ENCODE measurements around the gene SKI. TPM values are rescaled to one million over a fixed set of nuclear protein-coding genes. Genes with fewer than 3 reads are reported as not detected.

Gene SKI
- total and polyA plus RNA-seq, 5 donors from 2014 or later, result 0.25 to 218 (median 0.35) TPM

DNA sequence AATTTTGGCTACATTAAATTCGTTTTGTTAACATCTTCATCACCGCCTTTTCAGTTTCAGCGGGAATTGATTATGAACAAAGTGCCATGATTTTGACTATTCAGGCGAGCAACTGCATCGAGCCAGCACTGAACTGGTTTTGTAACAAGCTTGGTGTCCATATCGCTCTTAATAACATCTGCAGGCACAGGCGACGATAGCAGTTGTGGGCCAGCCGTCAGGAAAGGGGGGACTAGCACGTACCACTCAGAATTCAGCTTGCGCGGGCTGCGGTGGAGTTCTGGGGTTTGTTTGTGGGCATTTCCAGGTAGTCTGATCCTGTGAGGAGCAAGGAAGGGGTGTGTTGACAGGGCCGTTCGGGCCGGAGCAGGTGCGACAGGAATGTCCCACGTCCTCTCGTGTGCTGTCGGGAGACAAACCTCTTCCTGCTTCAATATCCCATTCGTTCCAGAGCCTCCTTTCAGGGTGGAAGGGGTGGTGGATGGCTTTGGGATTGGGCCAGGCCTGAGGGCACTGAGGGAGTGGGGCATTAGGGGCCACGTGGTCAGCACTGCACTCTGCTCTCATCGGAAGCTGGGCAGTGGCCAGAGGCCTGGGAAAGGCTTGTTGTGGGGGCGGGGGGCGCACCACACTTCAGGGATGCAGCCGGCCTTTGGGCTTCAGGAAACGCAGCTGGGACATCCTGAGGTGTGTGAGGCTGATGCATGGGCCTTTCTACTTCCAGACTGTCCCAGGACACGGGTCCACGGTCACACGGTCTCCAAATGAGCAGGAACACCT is 39.1 kb downstream of the SKI start:
- DNase-seq (no peak), ATAC-seq (ENCODE audit: low read depth in 2 of 2) (no peak)
- Histone ChIP-seq H3K36me3 (ENCODE audit: control insufficient read depth, insufficient read depth, low read length) (no peaks in the 10 kb centered on the region), H3K27ac (ENCODE audit: insufficient read depth, low read length, poor library complexity, severe bottlenecking) (no peak overlapping the region), H3K4me1 (ENCODE audit: control insufficient read depth, insufficient read depth, low read length, poor library complexity, severe bottlenecking) (peaks cover 68% of the 10 kb centered on the region), H3K9me3 (ENCODE audit: control insufficient read depth in 2 of 2, low read length in 2 of 2) (no peaks in the 10 kb centered on the region), H3K27me3 (ENCODE audit: control insufficient read depth, insufficient read depth, low read length) (no peaks in the 10 kb centered on the region), H3K4me3 (ENCODE audit: low read depth, low read length) (no peak overlapping the region)
- Mint-ChIP-seq H3K4me3 (peak overlapping the region in 1 of 4 donors; percentile 67), H3K9me3 (no peaks in the 10 kb centered on the region), H3K36me3 (peaks cover 6% of the 10 kb centered on the region), H3K27me3 (no peaks in the 10 kb centered on the region), H3K27ac (peak overlapping the region in 1 of 3 donors; percentile 85), H3K4me1 (peaks cover 6 to 65% (median 35%) of the 10 kb centered on the region in 4 donors)

DNA sequence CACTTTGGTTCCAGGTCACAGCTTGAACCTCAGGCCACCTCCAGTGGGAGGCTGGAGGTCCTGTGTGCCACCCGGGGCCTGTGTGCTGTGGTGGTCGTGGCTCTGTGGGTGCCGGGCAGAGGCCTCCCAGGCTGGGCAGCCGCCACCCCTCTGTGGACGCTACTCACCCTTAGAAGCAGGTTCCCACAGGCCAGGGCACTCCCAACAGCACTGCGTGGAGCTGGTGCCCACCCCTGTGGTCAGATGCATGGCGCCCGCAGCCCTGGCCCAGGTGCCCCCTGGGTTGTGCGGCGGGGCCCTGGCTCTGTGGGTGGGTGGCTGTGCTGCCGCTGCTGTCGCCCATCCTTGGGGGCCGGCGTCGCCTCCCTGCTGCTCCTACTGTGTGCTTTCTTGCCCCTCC is 39.7 kb downstream of the SKI start:
- no peak overlapping the region for H3K27ac Mint-ChIP-seq
- DNase-seq (no peak), ATAC-seq (ENCODE audit: low read depth in 2 of 2) (no peak)
- H3K4me3 ChIP-seq (ENCODE audit: low read depth, low read length), result no peak overlapping the region
- no peak overlapping the region for H3K4me3 Mint-ChIP-seq
- H3K27me3 Mint-ChIP-seq, result no peaks in the 10 kb centered on the region
- H3K4me1 Mint-ChIP-seq, result peaks cover 6 to 64% (median 34%) of the 10 kb centered on the region in 4 donors
- no peaks in the 10 kb centered on the region for H3K27me3 ChIP-seq (ENCODE audit: control insufficient read depth, insufficient read depth, low read length)
- no peaks in the 10 kb centered on the region for H3K9me3 Mint-ChIP-seq
- no peaks in the 10 kb centered on the region for H3K9me3 ChIP-seq (ENCODE audit: control insufficient read depth in 2 of 2, low read length in 2 of 2)
- peaks cover 6% of the 10 kb centered on the region for H3K36me3 Mint-ChIP-seq
- H3K27ac ChIP-seq (ENCODE audit: insufficient read depth, low read length, poor library complexity, severe bottlenecking), result no peak overlapping the region
- no peaks in the 10 kb centered on the region for H3K36me3 ChIP-seq (ENCODE audit: control insufficient read depth, insufficient read depth, low read length)
- H3K4me1 ChIP-seq (ENCODE audit: control insufficient read depth, insufficient read depth, low read length, poor library complexity, severe bottlenecking), result peaks cover 71% of the 10 kb centered on the region

DNA sequence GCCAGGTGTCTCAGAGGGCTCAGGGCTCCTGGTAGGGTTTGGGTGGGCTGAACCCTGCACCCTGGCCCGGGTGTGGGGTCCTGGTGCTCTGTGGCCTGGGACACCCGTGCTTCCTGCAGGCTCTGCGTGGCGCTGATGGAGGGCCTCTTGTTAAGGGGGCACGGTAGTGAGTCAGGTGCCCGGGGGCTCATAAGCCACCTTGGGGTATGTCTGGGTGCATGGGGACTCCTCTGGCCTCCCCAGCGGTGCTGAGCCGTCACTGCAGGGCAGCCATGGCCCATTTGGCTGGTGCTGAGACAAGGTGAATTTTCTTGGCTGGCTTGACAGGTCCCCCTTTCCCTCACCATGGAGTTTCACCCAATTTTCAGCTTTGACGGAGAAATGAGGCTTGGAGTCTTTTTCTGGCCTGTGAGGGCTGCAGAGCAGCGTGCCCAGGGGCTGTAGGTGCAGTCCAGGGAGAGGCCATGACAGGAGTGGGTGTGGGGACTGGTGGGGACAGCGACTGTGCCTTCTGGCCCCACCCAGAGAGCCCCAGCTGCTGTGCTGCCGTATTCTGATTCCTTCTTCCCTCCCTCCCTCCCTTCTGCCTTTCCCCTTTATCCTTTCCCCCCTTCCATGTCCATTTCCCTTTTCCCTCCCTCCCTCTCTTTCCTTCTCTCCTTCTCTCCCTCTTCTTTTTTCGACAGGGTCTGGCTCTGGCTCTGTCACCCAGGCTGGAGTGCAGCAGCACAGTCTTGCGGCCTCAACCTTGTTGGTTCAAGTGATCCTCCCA is 40.4 kb downstream of the SKI start:
- DNase-seq (no peak), ATAC-seq (ENCODE audit: low read depth in 2 of 2) (no peak)
- Mint-ChIP-seq H3K27ac (peak overlapping the region in 2 of 3 donors; percentile 55 to 91), H3K36me3 (peaks cover 6% of the 10 kb centered on the region), H3K27me3 (no peaks in the 10 kb centered on the region), H3K4me1 (peaks cover 6 to 65% (median 33%) of the 10 kb centered on the region in 4 donors), H3K9me3 (no peaks in the 10 kb centered on the region), H3K4me3 (peak overlapping the region in 1 of 4 donors; percentile 73)
- H3K27me3 ChIP-seq (ENCODE audit: control insufficient read depth, insufficient read depth, low read length), result no peaks in the 10 kb centered on the region
- H3K4me1 ChIP-seq (ENCODE audit: control insufficient read depth, insufficient read depth, low read length, poor library complexity, severe bottlenecking), result peaks cover 68% of the 10 kb centered on the region
- H3K36me3 ChIP-seq (ENCODE audit: control insufficient read depth, insufficient read depth, low read length), result no peaks in the 10 kb centered on the region
- no peaks in the 10 kb centered on the region for H3K9me3 ChIP-seq (ENCODE audit: control insufficient read depth in 2 of 2, low read length in 2 of 2)
- no peak overlapping the region for H3K27ac ChIP-seq (ENCODE audit: insufficient read depth, low read length, poor library complexity, severe bottlenecking)
- no peak overlapping the region for H3K4me3 ChIP-seq (ENCODE audit: low read depth, low read length)

DNA sequence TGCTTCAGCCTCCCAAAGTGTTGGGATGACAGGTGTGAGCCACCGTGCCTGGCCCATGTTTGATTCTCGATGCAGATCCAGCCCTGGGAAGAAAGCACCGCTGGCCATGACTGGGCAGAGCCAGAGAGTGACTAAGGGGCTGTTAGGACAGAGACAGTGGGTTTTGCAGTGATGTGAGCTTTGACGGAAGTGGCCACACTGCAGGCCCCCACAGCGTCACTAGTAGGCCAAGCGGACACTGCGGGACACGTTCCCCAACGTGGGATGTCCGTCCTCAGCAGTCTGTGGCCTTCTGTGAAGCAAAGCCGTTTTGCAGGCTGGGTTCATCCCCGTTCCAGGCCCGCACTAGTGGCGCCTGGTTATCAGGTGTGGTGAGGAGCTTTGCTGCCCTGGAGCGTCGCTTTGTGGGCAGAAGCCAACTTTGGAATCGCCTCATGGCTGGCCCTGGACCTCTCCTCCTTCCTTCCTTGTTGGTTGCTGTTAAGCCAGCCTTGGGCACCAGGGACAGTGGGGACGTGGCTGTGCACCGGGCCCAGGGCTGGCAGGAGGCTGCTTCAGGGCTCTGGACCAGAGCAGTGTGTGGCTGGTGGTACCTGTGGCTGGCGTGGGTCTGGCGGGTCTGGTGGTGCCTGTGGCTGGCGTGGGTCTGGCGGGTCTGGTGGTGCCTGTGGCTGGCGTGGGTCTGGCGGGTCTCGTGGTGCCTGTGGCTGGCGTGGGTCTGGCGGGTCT is 41.2 kb downstream of the SKI start:
- ATAC-seq (ENCODE audit: low read depth in 2 of 2) (no peak), DNase-seq (no peak)
- Mint-ChIP-seq H3K4me3 (no peak overlapping the region), H3K27ac (peak overlapping the region in 2 of 3 donors; percentile 55 to 91), H3K9me3 (no peaks in the 10 kb centered on the region), H3K36me3 (peaks cover 6% of the 10 kb centered on the region), H3K4me1 (peaks cover 6 to 67% (median 31%) of the 10 kb centered on the region in 4 donors), H3K27me3 (no peaks in the 10 kb centered on the region)
- no peaks in the 10 kb centered on the region for H3K36me3 ChIP-seq (ENCODE audit: control insufficient read depth, insufficient read depth, low read length)
- no peak overlapping the region for H3K27ac ChIP-seq (ENCODE audit: insufficient read depth, low read length, poor library complexity, severe bottlenecking)
- no peaks in the 10 kb centered on the region for H3K9me3 ChIP-seq (ENCODE audit: control insufficient read depth in 2 of 2, low read length in 2 of 2)
- no peak overlapping the region for H3K4me3 ChIP-seq (ENCODE audit: low read depth, low read length)
- peaks cover 74% of the 10 kb centered on the region for H3K4me1 ChIP-seq (ENCODE audit: control insufficient read depth, insufficient read depth, low read length, poor library complexity, severe bottlenecking)
- no peaks in the 10 kb centered on the region for H3K27me3 ChIP-seq (ENCODE audit: control insufficient read depth, insufficient read depth, low read length)

DNA sequence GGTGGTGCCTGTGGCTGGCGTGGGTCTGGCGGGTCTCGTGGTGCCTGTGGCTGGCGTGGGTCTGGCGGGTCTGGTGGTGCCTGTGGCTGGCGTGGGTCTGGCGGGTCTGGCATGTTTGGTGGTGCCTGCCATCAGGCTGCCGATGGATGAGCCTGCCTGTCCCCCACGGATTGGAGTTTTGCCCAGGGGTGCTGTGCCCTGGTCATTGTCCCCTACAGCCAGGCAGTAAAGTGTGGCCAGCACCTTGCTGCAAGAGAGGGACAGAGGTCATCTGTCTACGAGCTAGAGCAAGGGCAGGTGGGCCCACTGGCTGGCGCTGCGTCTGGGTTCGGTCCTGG is 41.8 kb downstream of the SKI start:
- peaks cover 6 to 67% (median 28%) of the 10 kb centered on the region in 4 donors for H3K4me1 Mint-ChIP-seq
- peaks cover 6% of the 10 kb centered on the region for H3K36me3 Mint-ChIP-seq
- no peak overlapping the region for H3K27ac Mint-ChIP-seq
- Histone ChIP-seq H3K27me3 (ENCODE audit: control insufficient read depth, insufficient read depth, low read length) (no peaks in the 10 kb centered on the region), H3K36me3 (ENCODE audit: control insufficient read depth, insufficient read depth, low read length) (no peaks in the 10 kb centered on the region), H3K4me1 (ENCODE audit: control insufficient read depth, insufficient read depth, low read length, poor library complexity, severe bottlenecking) (peaks cover 80% of the 10 kb centered on the region), H3K4me3 (ENCODE audit: low read depth, low read length) (no peak overlapping the region), H3K27ac (ENCODE audit: insufficient read depth, low read length, poor library complexity, severe bottlenecking) (no peak overlapping the region), H3K9me3 (ENCODE audit: control insufficient read depth in 2 of 2, low read length in 2 of 2) (no peaks in the 10 kb centered on the region)
- ATAC-seq (ENCODE audit: low read depth in 2 of 2) (no peak), DNase-seq (no peak)
- no peaks in the 10 kb centered on the region for H3K27me3 Mint-ChIP-seq
- no peaks in the 10 kb centered on the region for H3K9me3 Mint-ChIP-seq
- H3K4me3 Mint-ChIP-seq, result peak overlapping the region in 1 of 4 donors; percentile 27

DNA sequence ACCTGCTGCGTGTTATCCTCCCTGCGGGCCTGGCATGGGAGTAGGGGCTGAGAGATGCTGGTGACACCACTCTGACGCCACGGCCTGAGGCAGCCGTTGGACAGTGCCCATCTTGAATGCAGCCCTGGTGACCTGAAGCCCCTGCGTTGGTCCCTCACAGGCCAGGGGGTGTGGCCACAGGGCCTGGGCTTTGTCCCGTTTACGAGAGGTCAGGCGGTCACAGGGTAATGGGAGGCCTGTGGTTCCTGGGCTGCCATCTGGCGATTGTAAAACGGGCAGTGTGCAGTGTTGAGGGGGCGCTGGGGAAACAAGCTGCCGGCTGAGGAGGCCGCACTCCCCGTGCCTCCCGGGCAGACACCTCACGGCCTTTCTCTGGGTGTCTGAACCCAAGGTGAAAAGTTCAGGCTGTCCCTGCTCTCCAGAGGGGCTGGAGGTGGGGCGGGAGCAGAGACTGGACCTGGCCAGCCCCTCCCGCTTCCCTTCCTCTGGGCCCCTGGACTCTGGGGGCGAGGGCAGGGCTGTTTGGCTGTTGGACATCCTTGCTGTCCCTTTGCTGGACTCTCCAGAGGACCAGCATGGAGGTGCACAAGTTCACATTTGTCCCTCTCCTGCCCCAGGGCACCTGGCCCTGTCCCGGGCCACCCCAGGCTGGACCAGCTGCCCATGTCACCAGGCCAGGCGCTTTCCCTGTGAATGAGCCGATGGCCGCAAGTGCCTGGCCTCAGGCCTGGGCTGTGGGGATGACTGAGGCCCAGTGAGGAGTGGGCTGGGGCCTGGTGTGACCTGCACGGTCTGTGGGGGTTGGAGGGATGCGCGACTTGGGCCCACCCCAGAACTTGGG is 42.4 kb downstream of the SKI start:
- Mint-ChIP-seq H3K4me3 (peak overlapping the region in 1 of 4 donors; percentile 27), H3K4me1 (peaks cover under 1 to 67% (median 24%) of the 10 kb centered on the region in 4 donors), H3K27me3 (no peaks in the 10 kb centered on the region), H3K27ac (no peak overlapping the region), H3K9me3 (no peaks in the 10 kb centered on the region), H3K36me3 (peaks cover under 1% of the 10 kb centered on the region)
- no peak overlapping the region for H3K27ac ChIP-seq (ENCODE audit: insufficient read depth, low read length, poor library complexity, severe bottlenecking)
- peaks cover 86% of the 10 kb centered on the region for H3K4me1 ChIP-seq (ENCODE audit: control insufficient read depth, insufficient read depth, low read length, poor library complexity, severe bottlenecking)
- ATAC-seq (ENCODE audit: low read depth in 2 of 2), result no peak
- H3K9me3 ChIP-seq (ENCODE audit: control insufficient read depth in 2 of 2, low read length in 2 of 2), result no peaks in the 10 kb centered on the region
- no peak overlapping the region for H3K4me3 ChIP-seq (ENCODE audit: low read depth, low read length)
- DNase-seq, result no peak
- H3K27me3 ChIP-seq (ENCODE audit: control insufficient read depth, insufficient read depth, low read length), result no peaks in the 10 kb centered on the region
- no peaks in the 10 kb centered on the region for H3K36me3 ChIP-seq (ENCODE audit: control insufficient read depth, insufficient read depth, low read length)

DNA sequence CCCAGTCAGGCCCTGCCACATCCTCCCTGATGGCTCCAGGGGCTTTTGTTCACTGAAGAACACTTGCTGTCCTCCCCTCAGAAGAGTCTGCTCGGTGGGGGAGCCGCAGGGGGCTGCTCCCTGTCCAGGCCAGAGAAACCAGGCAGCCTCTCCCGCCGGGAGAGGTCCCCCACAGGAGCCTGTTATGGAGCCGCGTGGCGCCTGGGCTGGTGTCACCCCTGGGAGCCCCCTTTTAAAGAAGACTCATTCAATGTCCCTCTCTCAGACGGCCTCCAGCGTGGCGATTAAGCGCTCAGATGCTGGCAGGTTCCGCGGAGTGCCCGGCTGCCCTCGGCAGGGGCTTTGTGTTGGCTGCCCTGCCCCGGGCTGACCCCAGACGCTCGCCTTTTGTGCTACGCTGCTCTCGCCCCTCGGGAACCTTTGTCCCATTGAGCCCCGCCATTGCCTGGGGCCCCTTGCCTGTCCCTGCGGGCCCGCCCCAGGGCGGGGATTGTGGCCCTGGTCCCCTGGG is 43.1 kb downstream of the SKI start:
- ATAC-seq (ENCODE audit: low read depth in 2 of 2) (no peak), DNase-seq (no peak)
- H3K27ac ChIP-seq (ENCODE audit: insufficient read depth, low read length, poor library complexity, severe bottlenecking), result no peak overlapping the region
- H3K9me3 Mint-ChIP-seq, result no peaks in the 10 kb centered on the region
- no peaks in the 10 kb centered on the region for H3K27me3 ChIP-seq (ENCODE audit: control insufficient read depth, insufficient read depth, low read length)
- peaks cover 88% of the 10 kb centered on the region for H3K4me1 ChIP-seq (ENCODE audit: control insufficient read depth, insufficient read depth, low read length, poor library complexity, severe bottlenecking)
- H3K4me1 Mint-ChIP-seq, result peaks cover 0 to 68% (median 23%) of the 10 kb centered on the region in 4 donors
- no peaks in the 10 kb centered on the region for H3K36me3 ChIP-seq (ENCODE audit: control insufficient read depth, insufficient read depth, low read length)
- no peak overlapping the region for H3K4me3 Mint-ChIP-seq
- H3K4me3 ChIP-seq (ENCODE audit: low read depth, low read length), result no peak overlapping the region
- H3K27me3 Mint-ChIP-seq, result no peaks in the 10 kb centered on the region
- H3K27ac Mint-ChIP-seq, result no peak overlapping the region
- no peaks in the 10 kb centered on the region for H3K9me3 ChIP-seq (ENCODE audit: control insufficient read depth in 2 of 2, low read length in 2 of 2)
- no peaks in the 10 kb centered on the region for H3K36me3 Mint-ChIP-seq
